ENCODE measurements around the gene SELP.

SELP gene

GRCh38 chr1:169608226-169608625, 21.7 kb downstream of the SELP start:
- H3K14ac ChIP-seq (ENCODE audit: low read length in 2 of 2): no peak overlapping the region
- WGBS: 90% methylated on average over 4 of the region's 4 CpGs
- no peak overlapping the region for H3K4me2 ChIP-seq (ENCODE audit: low read length, poor library complexity, severe bottlenecking)
- H3K36me3 ChIP-seq (ENCODE audit: control insufficient read depth in 1 of 2, insufficient read depth in 2 of 2, low read depth in 1 of 2, low read length in 2 of 2): no peaks in the 10 kb centered on the region
- no peak overlapping the region for H3K4me3 ChIP-seq (ENCODE audit: insufficient read depth in 1 of 2, low read depth in 1 of 2, low read length in 2 of 2)
- no peak overlapping the region for H3K9ac ChIP-seq (ENCODE audit: low read length)
- no peak overlapping the region for H4K8ac ChIP-seq (ENCODE audit: low read length)
- H3K9me3 ChIP-seq (ENCODE audit: control insufficient read depth, low read length): no peaks in the 10 kb centered on the region
- no peak overlapping the region for H2BK12ac ChIP-seq (ENCODE audit: low read length in 2 of 2)
- no peak overlapping the region for H3K27ac ChIP-seq (ENCODE audit: low read length, poor library complexity, severe bottlenecking)
- no peaks in the 10 kb centered on the region for H3K79me1 ChIP-seq (replicated peaks; ENCODE audit: low read length, poor library complexity, severe bottlenecking)
- H3K23ac ChIP-seq (ENCODE audit: low read length in 2 of 2): no peak overlapping the region
- no peak overlapping the region for H2BK15ac ChIP-seq (ENCODE audit: low read depth, poor library complexity, severe bottlenecking)
- H4K91ac ChIP-seq (ENCODE audit: low read length): no peak overlapping the region
- no peak overlapping the region for H2AK5ac ChIP-seq (ENCODE audit: low read length, severe bottlenecking)
- no peak overlapping the region for H2AFZ ChIP-seq (ENCODE audit: low read depth, low read length)
- H3K18ac ChIP-seq (ENCODE audit: low read depth in 1 of 2, low read length in 2 of 2): no peak overlapping the region
- H3K4me1 ChIP-seq (ENCODE audit: control insufficient read depth, insufficient read depth, low read depth, low read length): no peaks in the 10 kb centered on the region
- no peak overlapping the region for H2BK5ac ChIP-seq (ENCODE audit: low read depth, low read length, poor library complexity, severe bottlenecking)
- peaks cover 0 to 57% of the 10 kb centered on the region in 2 experiments for H3K27me3 ChIP-seq (ENCODE audit: control insufficient read depth in 1 of 2, insufficient read depth in 1 of 2, low read length in 2 of 2)
- no peak for DNase-seq
- no peak overlapping the region for H2BK120ac ChIP-seq (ENCODE audit: low read depth, low read length)
- no peak overlapping the region for H3K4ac ChIP-seq (ENCODE audit: low read depth in 1 of 2, low read length in 2 of 2)

GRCh38 chr1:169604781-169605560, 25.0 kb downstream of the SELP start:
- H3K27me3 ChIP-seq (ENCODE audit: control insufficient read depth in 1 of 2, insufficient read depth in 1 of 2, low read length in 2 of 2): peaks cover 0 to 42% of the 10 kb centered on the region in 2 experiments
- DNase-seq: no peak
- H3K18ac ChIP-seq (ENCODE audit: low read depth in 1 of 2, low read length in 2 of 2): no peak overlapping the region
- H3K4me1 ChIP-seq (ENCODE audit: control insufficient read depth, insufficient read depth, low read depth, low read length): no peaks in the 10 kb centered on the region
- peak overlapping the region; percentile 7 for H3K4me2 ChIP-seq (ENCODE audit: low read length, poor library complexity, severe bottlenecking)
- H3K79me1 ChIP-seq (replicated peaks; ENCODE audit: low read length, poor library complexity, severe bottlenecking): no peaks in the 10 kb centered on the region
- peak overlapping the region; percentile 5 for H4K91ac ChIP-seq (ENCODE audit: low read length)
- H2BK120ac ChIP-seq (ENCODE audit: low read depth, low read length): no peak overlapping the region
- H2BK15ac ChIP-seq (ENCODE audit: low read depth, poor library complexity, severe bottlenecking): no peak overlapping the region
- no peak overlapping the region for H3K14ac ChIP-seq (ENCODE audit: low read length in 2 of 2)
- no peak overlapping the region for H3K4me3 ChIP-seq (ENCODE audit: insufficient read depth in 1 of 2, low read depth in 1 of 2, low read length in 2 of 2)
- WGBS: 71% methylated on average over 5 of the region's 5 CpGs
- no peak overlapping the region for H2AK5ac ChIP-seq (ENCODE audit: low read length, severe bottlenecking)
- H3K36me3 ChIP-seq (ENCODE audit: control insufficient read depth in 1 of 2, insufficient read depth in 2 of 2, low read depth in 1 of 2, low read length in 2 of 2): no peaks in the 10 kb centered on the region
- H3K23ac ChIP-seq (ENCODE audit: low read length in 2 of 2): no peak overlapping the region
- H3K4ac ChIP-seq (ENCODE audit: low read depth in 1 of 2, low read length in 2 of 2): no peak overlapping the region
- no peak overlapping the region for H3K9ac ChIP-seq (ENCODE audit: low read length)
- no peaks in the 10 kb centered on the region for H3K9me3 ChIP-seq (ENCODE audit: control insufficient read depth, low read length)
- no peak overlapping the region for H2BK5ac ChIP-seq (ENCODE audit: low read depth, low read length, poor library complexity, severe bottlenecking)
- H4K8ac ChIP-seq (ENCODE audit: low read length): no peak overlapping the region
- H2AFZ ChIP-seq (ENCODE audit: low read depth, low read length): no peak overlapping the region
- no peak overlapping the region for H2BK12ac ChIP-seq (ENCODE audit: low read length in 2 of 2)
- H3K27ac ChIP-seq (ENCODE audit: low read length, poor library complexity, severe bottlenecking): no peak overlapping the region

GRCh38 chr1:169601096-169601881, 28.6 kb downstream of the SELP start:
- WGBS: 13% methylated on average over 1 of the region's 3 CpGs
- H3K4me2 ChIP-seq (ENCODE audit: low read length, poor library complexity, severe bottlenecking): no peak overlapping the region

More at GRCh38 chr1:169601096-169601881, 28.6 kb downstream of the SELP start:
- Histone ChIP-seq H3K36me3 (ENCODE audit: control insufficient read depth in 1 of 2, insufficient read depth in 2 of 2, low read depth in 1 of 2, low read length in 2 of 2) (no peaks in the 10 kb centered on the region), H2AFZ (ENCODE audit: low read depth, low read length) (no peak overlapping the region), H3K9me3 (ENCODE audit: control insufficient read depth, low read length) (no peaks in the 10 kb centered on the region), H3K4me1 (ENCODE audit: control insufficient read depth, insufficient read depth, low read depth, low read length) (no peaks in the 10 kb centered on the region), H3K27me3 (ENCODE audit: control insufficient read depth in 1 of 2, insufficient read depth in 1 of 2, low read length in 2 of 2) (peaks cover 0 to 37% of the 10 kb centered on the region in 2 experiments), H3K4me3 (ENCODE audit: insufficient read depth in 1 of 2, low read depth in 1 of 2, low read length in 2 of 2) (no peak overlapping the region), H3K14ac (ENCODE audit: low read length in 2 of 2) (no peak overlapping the region), H4K8ac (ENCODE audit: low read length) (no peak overlapping the region), H2BK15ac (ENCODE audit: low read depth, poor library complexity, severe bottlenecking) (no peak overlapping the region), H2AK5ac (ENCODE audit: low read length, severe bottlenecking) (no peak overlapping the region), H3K18ac (ENCODE audit: low read depth in 1 of 2, low read length in 2 of 2) (no peak overlapping the region), H2BK5ac (ENCODE audit: low read depth, low read length, poor library complexity, severe bottlenecking) (no peak overlapping the region), H2BK120ac (ENCODE audit: low read depth, low read length) (no peak overlapping the region), H3K27ac (ENCODE audit: low read length, poor library complexity, severe bottlenecking) (no peak overlapping the region), H2BK12ac (ENCODE audit: low read length in 2 of 2) (no peak overlapping the region), H3K4ac (ENCODE audit: low read depth in 1 of 2, low read length in 2 of 2) (no peak overlapping the region), H3K9ac (ENCODE audit: low read length) (no peak overlapping the region), H4K91ac (ENCODE audit: low read length) (no peak overlapping the region), H3K79me1 (replicated peaks; ENCODE audit: low read length, poor library complexity, severe bottlenecking) (no peaks in the 10 kb centered on the region), H3K23ac (ENCODE audit: low read length in 2 of 2) (no peak overlapping the region)
- peak; percentile 43 for DNase-seq

All from mesenchymal stem cell (in vitro differentiated cells and primary cell).